Tibial artery (tissue), 4 donors: Measurements from ENCODE around the gene PPP1R3E.

ENCODE experiments used
- DNase-seq, 2 donors: peaks; one replicate each; pipeline ENCODE4 v3.0.0-alpha.2; 2019
- H3K27ac ChIP-seq, 2 donors: fragments of 200-600 bp; sonication (generic) in 1 of 2; 1 replicate in 1 of 2; 2 replicates in 1 of 2; pipeline ENCODE4 v1.5.1; 2018 to 2019; ENCODE audit warnings: mild to moderate bottlenecking in 1 of 2
- H3K27me3 ChIP-seq, 2 donors: fragments of 200-600 bp; sonication (generic) in 1 of 2; one replicate each; pipeline versions ENCODE4 v1.5.1 to v1.6.0; 2016 to 2019
- H3K36me3 ChIP-seq, 3 donors: fragments of 200-600 bp; sonication (generic) in 2 of 3; one replicate each; pipeline ENCODE4 v1.5.1; 2016 to 2019; ENCODE audit warnings: mild to moderate bottlenecking in 2 of 3
- H3K4me1 ChIP-seq, 4 donors: fragments of 200-600 bp; sonication (generic) in 2 of 4; 1 replicate in 3 of 4; 2 replicates in 1 of 4; pipeline ENCODE4 v1.5.1; 2016 to 2019
- H3K4me3 ChIP-seq, 2 donors: fragments of 200-600 bp; sonication (generic) in 1 of 2; 1 replicate in 1 of 2; 2 replicates in 1 of 2; pipeline ENCODE4 v1.5.1; 2018 to 2019; ENCODE audit warnings: mild to moderate bottlenecking in 2 of 2
- H3K9me3 ChIP-seq, 3 donors: fragments of 200-600 bp; sonication (generic) in 1 of 3; one replicate each; pipeline ENCODE4 v1.5.1; 2016 to 2019
- intact Hi-C: fragments of 100-400 bp; cut with DNase I; formaldehyde crosslinking; loops from one replicate; pipeline ENCODE4 v1.15.0; 2023; ENCODE audit warnings: low total_unique reads
- TF ChIP-seq, protein P1 (sequence below), 2 experiments: fragments of 200-600 bp in 1 of 2; fragments of 450-650 bp in 1 of 2; IDR thresholded peaks; one replicate each; pipeline ENCODE4 v1.5.1; 2017 to 2019; ENCODE audit warnings: antibody characterized with exemption in 2 of 2, mild to moderate bottlenecking in 1 of 2, moderate library complexity in 1 of 2

Gene PPP1R3E

DNA sequence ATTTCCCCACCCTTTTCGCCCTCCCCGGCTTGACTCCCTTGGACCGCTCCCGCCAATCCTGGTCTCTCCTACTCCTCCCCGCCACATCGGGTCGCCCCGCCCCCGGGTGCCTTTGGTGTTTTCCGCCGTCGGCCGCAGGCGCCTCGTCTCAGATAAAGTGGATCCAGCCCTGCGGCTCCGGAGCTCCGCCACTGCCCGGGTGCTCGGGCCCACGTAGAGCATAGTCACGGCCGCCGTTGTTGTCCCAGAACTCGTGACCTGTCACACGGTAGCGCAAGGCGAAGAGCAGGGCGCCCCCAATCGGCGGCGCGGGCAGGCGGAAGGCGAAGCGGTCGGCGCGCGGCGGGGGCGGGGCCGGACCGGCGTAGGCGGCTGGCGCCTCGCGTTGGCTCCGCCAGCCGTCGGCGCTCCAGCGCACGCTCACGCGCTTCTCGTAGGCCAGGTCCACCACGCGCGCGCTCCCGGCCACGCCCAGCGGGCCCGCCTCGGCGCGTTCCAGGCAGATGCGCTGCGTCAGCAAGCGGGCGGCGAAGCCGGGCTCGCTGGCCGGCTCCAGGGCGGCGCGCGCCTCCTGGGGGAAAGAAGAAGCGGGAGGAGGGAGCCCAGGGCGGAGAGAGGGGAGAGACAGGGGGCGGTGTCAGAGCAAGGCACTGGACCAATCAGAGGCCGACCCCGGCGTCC is 1.2 kb downstream of the PPP1R3E start:
- peak overlapping the region; percentile 94 to 99 for H3K27ac ChIP-seq
- H3K27me3 ChIP-seq, result no peaks in the 10 kb centered on the region
- H3K36me3 ChIP-seq, result peaks cover 0 to 9% (median 0%) of the 10 kb centered on the region in 3 donors
- peaks cover 0 to 35% (median 22%) of the 10 kb centered on the region in 4 donors for H3K4me1 ChIP-seq
- TF ChIP-seq, protein P1, sequence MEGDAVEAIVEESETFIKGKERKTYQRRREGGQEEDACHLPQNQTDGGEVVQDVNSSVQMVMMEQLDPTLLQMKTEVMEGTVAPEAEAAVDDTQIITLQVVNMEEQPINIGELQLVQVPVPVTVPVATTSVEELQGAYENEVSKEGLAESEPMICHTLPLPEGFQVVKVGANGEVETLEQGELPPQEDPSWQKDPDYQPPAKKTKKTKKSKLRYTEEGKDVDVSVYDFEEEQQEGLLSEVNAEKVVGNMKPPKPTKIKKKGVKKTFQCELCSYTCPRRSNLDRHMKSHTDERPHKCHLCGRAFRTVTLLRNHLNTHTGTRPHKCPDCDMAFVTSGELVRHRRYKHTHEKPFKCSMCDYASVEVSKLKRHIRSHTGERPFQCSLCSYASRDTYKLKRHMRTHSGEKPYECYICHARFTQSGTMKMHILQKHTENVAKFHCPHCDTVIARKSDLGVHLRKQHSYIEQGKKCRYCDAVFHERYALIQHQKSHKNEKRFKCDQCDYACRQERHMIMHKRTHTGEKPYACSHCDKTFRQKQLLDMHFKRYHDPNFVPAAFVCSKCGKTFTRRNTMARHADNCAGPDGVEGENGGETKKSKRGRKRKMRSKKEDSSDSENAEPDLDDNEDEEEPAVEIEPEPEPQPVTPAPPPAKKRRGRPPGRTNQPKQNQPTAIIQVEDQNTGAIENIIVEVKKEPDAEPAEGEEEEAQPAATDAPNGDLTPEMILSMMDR (IDR thresholded peaks at IDR 0.05), result peak; percentile 62 to 74
- intact Hi-C loops, result no loop called here
- no peaks in the 10 kb centered on the region for H3K9me3 ChIP-seq
- peak; percentile 98 to 99 for DNase-seq
- H3K4me3 ChIP-seq, result peak overlapping the region; percentile 71 to 85

GRCh38 chr14:23300687-23301223 is 1.9 kb downstream of the PPP1R3E start:
- DNase-seq, result peak; percentile 54 to 80
- H3K4me3 ChIP-seq, result peak overlapping the region; percentile 71 to 85
- H3K27ac ChIP-seq, result peak overlapping the region; percentile 94 to 99
- TF ChIP-seq, protein P1 (IDR thresholded peaks at IDR 0.05), result no peak
- no peaks in the 10 kb centered on the region for H3K9me3 ChIP-seq
- H3K4me1 ChIP-seq, result peaks cover 0 to 29% (median 16%) of the 10 kb centered on the region in 4 donors
- H3K36me3 ChIP-seq, result peaks cover 0 to 9% (median 0%) of the 10 kb centered on the region in 3 donors
- H3K27me3 ChIP-seq, result no peaks in the 10 kb centered on the region
- intact Hi-C loops, result no loop called here

GRCh38 chr14:23299986-23300686 is 2.5 kb downstream of the PPP1R3E start:
- Histone ChIP-seq H3K4me3 (peak overlapping the region; percentile 71 to 85), H3K9me3 (no peaks in the 10 kb centered on the region), H3K36me3 (peaks cover 0 to 9% (median 0%) of the 10 kb centered on the region in 3 donors), H3K27ac (peak overlapping the region; percentile 94 to 99), H3K27me3 (no peaks in the 10 kb centered on the region), H3K4me1 (peaks cover 0 to 29% (median 14%) of the 10 kb centered on the region in 4 donors)
- intact Hi-C loops, result loop anchor here (10.0 kb wide), 1 partner anchor 115 kb away; the partner anchor contains the start of gene SLC7A8
- TF ChIP-seq, protein P1 (IDR thresholded peaks at IDR 0.05), result no peak
- DNase-seq, result no peak

GRCh38 chr14:23299211-23299957 is 3.3 kb downstream of the PPP1R3E start:
- H3K27me3 ChIP-seq, result no peaks in the 10 kb centered on the region
- peaks cover 0 to 35% (median 18%) of the 10 kb centered on the region in 4 donors for H3K4me1 ChIP-seq
- no peaks in the 10 kb centered on the region for H3K9me3 ChIP-seq
- TF ChIP-seq, protein P1 (IDR thresholded peaks at IDR 0.05), result peak in 1 of 2 experiments; percentile 5
- peaks cover 0 to 9% (median 0%) of the 10 kb centered on the region in 3 donors for H3K36me3 ChIP-seq
- H3K27ac ChIP-seq, result peak overlapping the region; percentile 94 to 99
- intact Hi-C loops, result loop anchor here (10.0 kb wide), 1 partner anchor 115 kb away; the partner anchor contains the start of gene SLC7A8
- no peak overlapping the region for H3K4me3 ChIP-seq
- DNase-seq, result no peak
